K562 (cell line): ENCODE results near the gene RBM34. TPM values are rescaled to one million over a fixed set of nuclear protein-coding genes. Genes with fewer than 3 reads are reported as not detected.

ENCODE experiments used
- ATAC-seq: fragments of 200-7000 bp; cut with Tn5 transposase; 3 replicates; pipeline ENCODE4 v1.9.1; 2020; ENCODE audit warnings: moderate library complexity
- Bru-seq: library from RNA; stranded (reverse); fragments of 400-500 nt; gene quantifications from one replicate; lab custom pipeline; 2021; lab: Mats Ljungman, UMichigan
- BruChase-seq, 2 experiments: library from RNA; stranded (reverse); fragments of 400-500 nt; gene quantifications; one replicate each; lab custom pipeline; 2021; lab: Mats Ljungman, UMichigan
- BruUV-seq: library from RNA; stranded (reverse); fragments of 400-500 nt; replicated peaks from 2 replicates; lab custom pipeline; 2021; lab: Mats Ljungman, UMichigan
- CTCF ChIA-PET: fragments of 300-600 bp; formaldehyde crosslinking; extraction: SDS; loops from one replicate; lab custom pipeline; 2021; ENCODE audit warnings: low intra/inter-chr PET ratio; lab: Yijun Ruan, JAX
- POLR2A ChIA-PET: fragments of 300-600, 350-650 bp; sonication (Branson Sonifier 250); formaldehyde crosslinking; extraction: SDS; loops from one replicate; lab custom pipeline; 2021; ENCODE audit warnings: antibody characterized with exemption, inconsistent platforms; lab: Yijun Ruan, JAX
- DNase-seq, 4 experiments: peaks; one replicate each; pipeline versions ENCODE4 v3.0.0 to v3.0.0-alpha.2; 2011 to 2018; ENCODE audit warnings: low spot score in 3 of 4, mixed read lengths in 3 of 4; ENCODE audit errors: extremely low read depth in 1 of 4
- FAIRE-seq: peaks from 2 replicates; lab custom pipeline; 2011; peaks lifted over from hg19 to GRCh38; lab: Jason Lieb, UNC
- H2AFZ ChIP-seq: 2 replicates; pipeline ENCODE4 v1.6.0; 2011; ENCODE audit warnings: low read depth, low read length, control low read depth, inconsistent platforms
- H3K27ac ChIP-seq: fragments of 200-600 bp; 3 replicates; pipeline ENCODE4 v1.8.0; 2011; ENCODE audit warnings: low read depth, mild to moderate bottlenecking, control low read depth, inconsistent platforms, low read length, moderate library complexity, mixed read lengths; ENCODE audit errors: extremely low read depth
- H3K27me3 ChIP-seq, 2 experiments: fragments of 300-600 bp in 1 of 2; 2 replicates in 1 of 2; 3 replicates in 1 of 2; pipeline versions ENCODE4 v1.6.0 to v1.8.0; 2011; ENCODE audit warnings: inconsistent platforms in 2 of 2, low read length in 2 of 2, mild to moderate bottlenecking in 1 of 2, mixed read lengths in 1 of 2, moderate library complexity in 1 of 2; ENCODE audit not compliant: control insufficient read depth in 2 of 2, insufficient read depth in 2 of 2
- H3K36me3 ChIP-seq: fragments of 300-600 bp; 3 replicates; pipeline ENCODE4 v1.8.0; 2011; ENCODE audit warnings: mild to moderate bottlenecking, low read length, inconsistent platforms; ENCODE audit not compliant: control insufficient read depth, insufficient read depth
- H3K4me1 ChIP-seq, 2 experiments: fragments of 200-600 bp in 1 of 2; replicated peaks in 1 of 2; 2 replicates in 1 of 2; 3 replicates in 1 of 2; pipeline versions ENCODE4 v1.5.1 to v1.8.0; 2011; ENCODE audit warnings: inconsistent platforms in 2 of 2, low read length in 2 of 2, mild to moderate bottlenecking in 1 of 2, mixed read lengths in 1 of 2, moderate library complexity in 1 of 2; ENCODE audit not compliant: control insufficient read depth in 2 of 2, insufficient read depth in 2 of 2
- H3K4me2 ChIP-seq: 2 replicates; pipeline ENCODE4 v1.6.1; 2011; ENCODE audit warnings: low read length, control low read depth, inconsistent platforms, mixed read lengths; ENCODE audit not compliant: insufficient read depth
- H3K4me3 ChIP-seq: fragments of 200-600 bp; sonication (generic), shearing (Covaris generic); 2 replicates; pipeline ENCODE4 v1.5.1; 2016; ENCODE audit warnings: control low read depth, inconsistent platforms
- H3K79me2 ChIP-seq: fragments of 200-600 bp; 3 replicates; pipeline ENCODE4 v1.8.0; 2011; ENCODE audit warnings: low read length, inconsistent platforms; ENCODE audit not compliant: control insufficient read depth, insufficient read depth
- H3K9ac ChIP-seq, 2 experiments: 2 replicates each; pipeline versions ENCODE4 v1.6.0 to v1.6.1; 2011; ENCODE audit warnings: low read depth in 2 of 2, low read length in 2 of 2, control low read depth in 1 of 2, inconsistent platforms in 1 of 2, mild to moderate bottlenecking in 1 of 2, mixed read lengths in 1 of 2; ENCODE audit not compliant: insufficient read depth in 1 of 2
- H3K9me1 ChIP-seq: one replicate; pipeline ENCODE4 v1.6.0; 2011; ENCODE audit warnings: inconsistent platforms, mild to moderate bottlenecking, low read length, moderate library complexity; ENCODE audit not compliant: control insufficient read depth, insufficient read depth
- H3K9me3 ChIP-seq: replicated peaks from 2 replicates; pipeline ENCODE4 v1.5.1; 2011; ENCODE audit warnings: low read depth, low read length, inconsistent platforms; ENCODE audit not compliant: control insufficient read depth, insufficient read depth
- H4K20me1 ChIP-seq: replicated peaks from 2 replicates; pipeline ENCODE4 v1.6.1; 2011; ENCODE audit warnings: low read length, inconsistent platforms, mixed read lengths; ENCODE audit not compliant: control insufficient read depth, insufficient read depth
- E2F4 ChIP-seq: sonication (generic); formaldehyde crosslinking; IDR thresholded peaks from 2 replicates; pipeline ENCODE4 v1.8.0; 2022; ENCODE audit warnings: mild to moderate bottlenecking, low read depth, missing genetic modification reagents
- E2F6 ChIP-seq, 2 experiments: IDR thresholded peaks; 2 replicates each; pipeline ENCODE4 v1.6.1; 2011; ENCODE audit warnings: borderline replicate concordance in 1 of 2, control low read depth in 1 of 2, low read depth in 1 of 2, low read length in 1 of 2, mild to moderate bottlenecking in 1 of 2, mixed read lengths in 1 of 2, moderate library complexity in 1 of 2; ENCODE audit not compliant: insufficient read depth in 1 of 2, insufficient read length in 1 of 2, poor library complexity in 1 of 2, severe bottlenecking in 1 of 2; ENCODE audit errors: extremely low read depth in 1 of 2
- EHMT2 ChIP-seq: fragments of 450-650 bp; IDR thresholded peaks from 2 replicates; pipeline ENCODE4 v1.6.1; 2018; ENCODE audit warnings: antibody characterized with exemption
- MYBL2 ChIP-seq, 2 experiments: fragments of 450-650 bp in 1 of 2; sonication (generic) in 1 of 2; formaldehyde crosslinking in 1 of 2; IDR thresholded peaks; 2 replicates each; pipeline versions ENCODE4 v1.6.1 to v1.8.1; 2017 to 2022; ENCODE audit warnings: borderline replicate concordance in 1 of 2, inconsistent platforms in 1 of 2, low read depth in 1 of 2, mild to moderate bottlenecking in 1 of 2, missing genetic modification reagents in 1 of 2, moderate library complexity in 1 of 2
- ZBTB11 ChIP-seq, 3 experiments: fragments of 200-800 bp in 1 of 3; fragments of 250-450 bp in 1 of 3; fragments of 450-650 bp in 1 of 3; sonication (Bioruptor Pico) in 1 of 3; sonication (Bioruptor generic) in 1 of 3; formaldehyde crosslinking in 1 of 3; IDR thresholded peaks; 2 replicates each; pipeline versions ENCODE4 v1.6.1 to v1.8.0; 2016 to 2022; ENCODE audit warnings: mild to moderate bottlenecking in 2 of 3, missing genetic modification characterization in 2 of 3, missing compliant biosample characterization in 1 of 3, moderate library complexity in 1 of 3
- WGBS: fragments of 100-300 bp; shearing (Covaris generic); methylation state at CpG from one replicate; pipeline ENCODE4 v1.1.6; 2016; ENCODE audit warnings: low coverage, mixed read lengths; ENCODE audit not compliant: insufficient coverage; ENCODE audit errors: missing lambda C conversion rate; 5-methylcytosine and 5-hydroxymethylcytosine counted together
- in situ Hi-C: fragments of 300-500 bp; cut with MboI; formaldehyde crosslinking; loops from 4 replicates; pipeline ENCODE4 v1.15.0; 2018; ENCODE audit warnings: inconsistent platforms, mixed read lengths
- intact Hi-C: fragments of 100-400 bp; cut with micrococcal nuclease; formaldehyde crosslinking; loops from 2 replicates; pipeline ENCODE4 v1.14.2; 2022
- long read RNA-seq, 3 experiments: library from polyadenylated mRNA in 2 of 3; library from RNA in 1 of 3; unstranded in 2 of 3; stranded (forward) in 1 of 3; transcript quantifications; one replicate each; pipeline ENCODE4 v2.0.0, GENCODE V29; 2019 to 2022
- polyA minus RNA-seq, 3 experiments: library from RNA; depleted of rRNA, polyadenylated mRNA; stranded (reverse); fragments of >200 nt; gene quantifications; 2 replicates each; pipeline ENCODE4 v1.2.3, GENCODE V29; 2011
- polyA plus RNA-seq, 8 experiments: library from polyadenylated mRNA; depleted of rRNA in 4 of 8; stranded (reverse) in 5 of 8; unstranded in 3 of 8; fragments of >200 nt; fragmentation: Nextera tagmentation in 2 of 8; fragmentation: Illumina TruSeq in 1 of 8; extraction: Ambion mirVana in 2 of 8; extraction: Trizol in 1 of 8; gene quantifications; 2 replicates each; pipeline versions ENCODE4 v1.2.1 to v1.2.3, GENCODE V29; 2011 to 2014; ENCODE audit warnings: inconsistent platforms in 1 of 8, missing spikeins in 1 of 8
- total RNA-seq, 7 experiments: library from RNA; depleted of rRNA in 6 of 7; stranded (reverse); fragments of >200 nt in 6 of 7; fragmentation: Illumina TruSeq in 2 of 7; extraction: Trizol in 2 of 7; gene quantifications; 2 replicates each; pipeline versions ENCODE4 v1.2.1 to v1.2.3, GENCODE V29; 2011 to 2021; ENCODE audit warnings: low replicate concordance in 1 of 7

RBM34 gene
- 85.0 and 159 TPM in 2 replicates for total RNA-seq (2011; cell fraction: chromatin; rRNA removed; ENCODE audit: low replicate concordance)
- total RNA-seq (2011; cell fraction: nucleolus; rRNA removed): 54.9 and 55.4 TPM in 2 replicates
- total RNA-seq (2011; cell fraction: nucleoplasm; rRNA removed): 63.6 and 66.9 TPM in 2 replicates
- total RNA-seq (2014; rRNA removed): 96.6 and 98.2 TPM in 2 replicates
- total RNA-seq (2014; rRNA removed; fragmentation: Illumina TruSeq; extraction: Trizol): 135 and 160 TPM in 2 replicates
- total RNA-seq (2015; rRNA removed; fragmentation: Illumina TruSeq; extraction: Trizol): 154 and 162 TPM in 2 replicates
- total RNA-seq (2021): 116 and 118 TPM in 2 replicates
- 57.7 and 64.0 TPM in 2 replicates for polyA plus RNA-seq (2011; rRNA removed)
- 24.3 and 29.9 TPM in 2 replicates for polyA plus RNA-seq (2011; cell fraction: cytosol; rRNA removed)
- 26.5 and 31.5 TPM in 2 replicates for polyA plus RNA-seq (2011; cell fraction: nucleus; rRNA removed)
- 146 and 159 TPM in 2 replicates for polyA plus RNA-seq (2012)
- 145 and 178 TPM in 2 replicates for polyA plus RNA-seq (2014; fragmentation: Illumina TruSeq; extraction: Trizol)
- polyA plus RNA-seq (2014; fragmentation: Nextera tagmentation; extraction: Ambion mirVana): 100 to 1,000 TPM; 116 to 141 TPM
- 99.9 and 124 TPM in 2 replicates for polyA plus RNA-seq (2014; rRNA removed)
- polyA minus RNA-seq (2011; rRNA and poly(A)+ RNA removed): 26.5 and 35.5 TPM in 2 replicates
- polyA minus RNA-seq (2011; cell fraction: cytosol; rRNA and poly(A)+ RNA removed): 15.4 and 17.8 TPM in 2 replicates
- polyA minus RNA-seq (2011; cell fraction: nucleus; rRNA and poly(A)+ RNA removed): 34.7 and 56.6 TPM in 2 replicates
- Bru-seq, nascent RNA: percentile 91 among the genes with signal in this experiment
- BruChase-seq, experiment 1, labeled RNA remaining after a 2-hour chase: percentile 92 among the genes with signal in this experiment
- BruChase-seq, experiment 2, labeled RNA remaining after a 6-hour chase: percentile 92 among the genes with signal in this experiment
- long read RNA-seq, experiment 1, transcript RBM34-201 (11 exons, 2,054 nt): major isoform, 137 of 195 reads
- long read RNA-seq, experiment 1, partial matches to known transcripts: 16 of 195 reads
- long read RNA-seq, experiment 1, other reads (novel, unspliced or antisense): 41 of 195 reads
- long read RNA-seq, experiment 2, transcript RBM34-201 (11 exons, 2,054 nt): major isoform, 24 of 70 reads
- long read RNA-seq, experiment 2, partial matches to known transcripts: 14 of 70 reads
- long read RNA-seq, experiment 2, other reads (novel, unspliced or antisense): 32 of 70 reads
- long read RNA-seq, experiment 3, transcript RBM34-201 (11 exons, 2,054 nt): major isoform, 27 of 69 reads
- long read RNA-seq, experiment 3, transcript RBM34-209 (3 exons, 783 nt): minor isoform, 5 of 69 reads
- long read RNA-seq, experiment 3, partial matches to known transcripts: 28 of 69 reads
- long read RNA-seq, experiment 3, other reads (novel, unspliced or antisense): 7 of 69 reads

- CTCF ChIA-PET: interaction anchor here (1.2 kb wide), 1 partner anchor 256 kb away, joined by 4 read pairs; no protein-coding TSS in a partner anchor
- H3K27ac ChIP-seq: peak within 1 kb of the TSS; percentile 92
- peak; percentile 97 for ATAC-seq
- peak within 1 kb of the TSS; percentile 78 for H3K4me3 ChIP-seq
- peak within 1 kb of the TSS; percentile 98 for H2AFZ ChIP-seq
- H3K79me2 ChIP-seq: peaks cover 54% of the 10 kb centered on the region
- H4K20me1 ChIP-seq: no peaks in the 10 kb centered on the region
- H3K4me1 ChIP-seq: peaks cover 7 to 9% of the 10 kb centered on the region in 2 experiments; a peak in 3 of 5 replicates
- peak within 1 kb of the TSS; percentile 98 for H3K4me2 ChIP-seq
- H3K27me3 ChIP-seq: no peaks in the 10 kb centered on the region; a peak in 1 of 5 replicates
- H3K9me3 ChIP-seq: no peaks in the 10 kb centered on the region
- under 1% methylated on average over 52 of the region's 52 CpGs for WGBS
- BruUV-seq: no TSS peak
- peaks cover 39% of the 10 kb centered on the region for H3K36me3 ChIP-seq
- FAIRE-seq: peak; percentile 84
- in situ Hi-C loops (no loop called here), intact Hi-C loops (loop anchor here (1.0 to 2.0 kb wide), 3 partner anchors 32 to 167 kb away; partner anchors contain the start of genes ARID4B, GGPS1 and TOMM20)
- no peaks in the 10 kb centered on the region for H3K9me1 ChIP-seq
- POLR2A ChIA-PET: interaction anchor here (0.6 to 1.9 kb wide), 14 partner anchors 9 to 1831 kb away, joined by 3 to 21 read pairs (median 4); partner anchors contain the start of gene TOMM20
- peak within 1 kb of the TSS; percentile 95 to 96 for H3K9ac ChIP-seq
- peak; percentile 95 to 97 (median 96) for DNase-seq
- TF ChIP-seq ZBTB11 (CRISPR knock-in tag; IDR thresholded peaks at IDR 0.05) (peak in 2 of 3 experiments; percentile 61 to 94; a peak in 3 of 6 replicates), E2F6 (IDR thresholded peaks at IDR 0.05; ENCODE audit: borderline replicate concordance in 1 of 2, extremely low read depth in 1 of 2, insufficient read depth in 1 of 2, insufficient read length in 1 of 2, low read depth in 1 of 2, low read length in 1 of 2, poor library complexity in 1 of 2, severe bottlenecking in 1 of 2) (peak; percentile 63 to 79), MYBL2 (IDR thresholded peaks at IDR 0.05; ENCODE audit: low read depth) (no peak; the same call in 1 of the 2 replicates), MYBL2 (CRISPR knock-in tag; IDR thresholded peaks at IDR 0.05; ENCODE audit: borderline replicate concordance) (no peak), EHMT2 (no peak), E2F4 (CRISPR knock-in tag) (0 out of 2 replicates have a peak, but pooled peaks have one; percentile 55)
These were observed at the start of gene RBM34 for GRCh38 chr1:235160957-235161684. Gene RBM34 (minus strand): TSS chr1:235161250. CDS start chr1:235161226, 24 bp downstream.
